GM12878 (cell line): ENCODE data around the gene ATXN3. TPM values are rescaled to one million over a fixed set of nuclear protein-coding genes. Genes with fewer than 3 reads are reported as not detected.
A peak's percentile ranks its signal among the peaks of the same experiment; 100 is the strongest.

Experiments
- ATAC-seq: fragments of 200-7000 bp; cut with Tn5 transposase; 3 replicates; pipeline ENCODE4 v1.9.1; 2020; ENCODE audit warnings: mild to moderate bottlenecking, moderate library complexity
- Bru-seq: library from RNA; stranded (reverse); fragments of 400-500 nt; gene quantifications from one replicate; lab custom pipeline; 2021; lab: Mats Ljungman, UMichigan
- BruChase-seq, 2 experiments: library from RNA; stranded (reverse); fragments of 400-500 nt; gene quantifications; one replicate each; lab custom pipeline; 2021; lab: Mats Ljungman, UMichigan
- BruUV-seq: library from RNA; stranded (reverse); fragments of 400-500 nt; replicated peaks from 2 replicates; lab custom pipeline; 2021; lab: Mats Ljungman, UMichigan
- CTCF ChIA-PET: fragments of 300-600 bp; sonication (Branson Sonifier 250); formaldehyde crosslinking; extraction: SDS; loops from one replicate; lab custom pipeline; 2021; ENCODE audit warnings: inconsistent platforms; lab: Yijun Ruan, JAX
- POLR2A ChIA-PET: fragments of 350-600 bp; formaldehyde crosslinking; extraction: SDS; loops from one replicate; lab custom pipeline; 2021; ENCODE audit warnings: inconsistent platforms; lab: Charles Lee
- RAD21 ChIA-PET: fragments of 300-600 bp; sonication (Branson Sonifier 250); formaldehyde crosslinking; loops from one replicate; lab custom pipeline; 2023; ENCODE audit warnings: antibody characterized with exemption; ENCODE audit not compliant: unreplicated experiment; lab: Charles Lee
- SMC1A ChIA-PET: fragments of 300-600 bp; sonication (Branson Sonifier 250); formaldehyde crosslinking; loops from one replicate; lab custom pipeline; 2023; ENCODE audit not compliant: unreplicated experiment, uncharacterized antibody; lab: Charles Lee
- DNase-seq: peaks from one replicate; pipeline ENCODE4 v3.0.0-alpha.2; 2011; ENCODE audit warnings: low read depth, low spot score
- FAIRE-seq: peaks from 3 replicates; lab custom pipeline; 2011; peaks lifted over from hg19 to GRCh38; lab: Jason Lieb, UNC
- H2AFZ ChIP-seq: 2 replicates; pipeline ENCODE4 v1.6.0; 2011; ENCODE audit warnings: low read depth, low read length, control low read depth; ENCODE audit not compliant: control insufficient read depth
- H3K27ac ChIP-seq: 2 replicates; pipeline ENCODE4 v1.5.1; 2011; ENCODE audit warnings: control low read depth; ENCODE audit not compliant: control insufficient read depth, insufficient read depth
- H3K27me3 ChIP-seq, 2 experiments: replicated peaks in 1 of 2; 2 replicates each; pipeline versions ENCODE4 v1.6.0 to v1.6.1; 2011; ENCODE audit warnings: low read length in 1 of 2; ENCODE audit not compliant: control insufficient read depth in 2 of 2, insufficient read depth in 2 of 2
- H3K36me3 ChIP-seq, 2 experiments: 2 replicates each; pipeline ENCODE4 v1.5.1; 2011; ENCODE audit warnings: low read length in 1 of 2; ENCODE audit not compliant: control insufficient read depth in 2 of 2, insufficient read depth in 2 of 2
- H3K4me1 ChIP-seq: 2 replicates; pipeline ENCODE4 v1.6.1; 2011; ENCODE audit warnings: mild to moderate bottlenecking, low read length, moderate library complexity, mixed read lengths; ENCODE audit not compliant: control insufficient read depth, insufficient read depth
- H3K4me2 ChIP-seq: 2 replicates; pipeline ENCODE4 v1.6.0; 2011; ENCODE audit warnings: control low read depth; ENCODE audit not compliant: control insufficient read depth, insufficient read depth
- H3K4me3 ChIP-seq: fragments of 200-600 bp; sonication (generic); 2 replicates; pipeline ENCODE4 v1.5.1; 2016
- H3K79me2 ChIP-seq: 2 replicates; pipeline ENCODE4 v1.6.0; 2011; ENCODE audit warnings: low read length; ENCODE audit not compliant: control insufficient read depth, insufficient read depth
- H3K9ac ChIP-seq: 2 replicates; pipeline ENCODE4 v1.8.0; 2011; ENCODE audit warnings: low read length, control low read depth, mixed read lengths; ENCODE audit not compliant: control insufficient read depth, insufficient read depth
- H3K9me3 ChIP-seq: replicated peaks from 3 replicates; pipeline ENCODE4 v1.5.1; 2011; ENCODE audit warnings: mild to moderate bottlenecking, low read length; ENCODE audit not compliant: control insufficient read depth, insufficient read depth
- H4K20me1 ChIP-seq: 2 replicates; pipeline ENCODE4 v1.6.0; 2011; ENCODE audit not compliant: control insufficient read depth, insufficient read depth
- CBX5 ChIP-seq: sonication (generic); IDR thresholded peaks from 2 replicates; pipeline ENCODE4 v1.6.1; 2016; ENCODE audit warnings: low read depth, moderate library complexity, mild to moderate bottlenecking, inconsistent platforms
- HCFC1 ChIP-seq: fragments of 150-350 bp; IDR thresholded peaks from 2 replicates; pipeline ENCODE4 v1.6.1; 2014; ENCODE audit warnings: low read length
- IKZF2 ChIP-seq, 2 experiments: fragments of 450-650 bp; IDR thresholded peaks; 2 replicates each; pipeline ENCODE4 v1.6.1; 2017; ENCODE audit warnings: mild to moderate bottlenecking in 2 of 2, moderate library complexity in 2 of 2
- JUNB ChIP-seq: IDR thresholded peaks from 2 replicates; pipeline ENCODE4 v1.6.1; 2016; ENCODE audit warnings: antibody characterized with exemption, mild to moderate bottlenecking
- KDM1A ChIP-seq: fragments of 200-600 bp; sonication (generic); IDR thresholded peaks from 2 replicates; pipeline ENCODE4 v1.6.1; 2016; ENCODE audit warnings: borderline replicate concordance
- NBN ChIP-seq: fragments of 450-650 bp; IDR thresholded peaks from 2 replicates; pipeline ENCODE4 v1.6.1; 2016
- NFYA ChIP-seq: IDR thresholded peaks from 2 replicates; pipeline ENCODE4 v1.6.1; 2011; ENCODE audit warnings: low read depth, mild to moderate bottlenecking, low read length, improper control_type of control experiment, borderline replicate concordance
- POLR2AphosphoS5 ChIP-seq: IDR thresholded peaks from 2 replicates; pipeline ENCODE4 v1.6.1; 2011; ENCODE audit warnings: mild to moderate bottlenecking, low read length, inconsistent platforms
- RCOR1 ChIP-seq: conservative IDR thresholded peaks from 2 replicates; pipeline ENCODE4 v1.6.1; 2012; ENCODE audit warnings: low read depth, low read length, improper control_type of control experiment
- RFX5 ChIP-seq: IDR thresholded peaks from 2 replicates; pipeline ENCODE4 v1.6.1; 2011; ENCODE audit warnings: low read depth, low read length, improper control_type of control experiment
- SIX5 ChIP-seq: IDR thresholded peaks from 2 replicates; pipeline ENCODE4 v1.6.1; 2011; ENCODE audit warnings: mild to moderate bottlenecking, low read depth, low read length, moderate library complexity; ENCODE audit not compliant: severe bottlenecking
- SUPT20H ChIP-seq: IDR thresholded peaks from 2 replicates; pipeline ENCODE4 v1.6.1; 2011; ENCODE audit warnings: low read depth, mild to moderate bottlenecking, low read length, moderate library complexity, borderline replicate concordance; ENCODE audit not compliant: control insufficient read depth
- ZBTB33 ChIP-seq: fragments of 450-650 bp; IDR thresholded peaks from 2 replicates; pipeline ENCODE4 v1.6.1; 2017; ENCODE audit warnings: mild to moderate bottlenecking
- WGBS: methylation state at CpG from one replicate; pipeline ENCODE4 v1.1.6; 2016; ENCODE audit warnings: low lambda C conversion rate; ENCODE audit not compliant: insufficient replicate concordance, insufficient coverage; ENCODE audit errors: missing lambda C conversion rate; 5-methylcytosine and 5-hydroxymethylcytosine counted together
- in situ Hi-C: fragments of 300-500 bp; cut with MboI; formaldehyde crosslinking; loops from 9 replicates; pipeline ENCODE4 v1.14.3; 2018; ENCODE audit warnings: mixed read lengths
- intact Hi-C: fragments of 100-400 bp; cut with micrococcal nuclease; formaldehyde crosslinking; loops from one replicate; pipeline ENCODE4 v1.14.2; 2022; ENCODE audit not compliant: unreplicated experiment
- long read RNA-seq, 2 experiments: library from polyadenylated mRNA; unstranded; transcript quantifications; one replicate each; pipeline ENCODE4 v2.0.0, GENCODE V29; 2019 to 2020
- polyA minus RNA-seq, 3 experiments: library from RNA; depleted of rRNA, polyadenylated mRNA; stranded (reverse); fragments of >200 nt; gene quantifications; 2 replicates each; pipeline ENCODE4 v1.2.3, GENCODE V29; 2011
- polyA plus RNA-seq, 11 experiments: library from polyadenylated mRNA; depleted of rRNA in 4 of 11; unstranded in 6 of 11; stranded (reverse) in 5 of 11; fragments of >200 nt; fragmentation: Nextera tagmentation in 4 of 11; fragmentation: Illumina TruSeq in 1 of 11; extraction: Ambion mirVana in 4 of 11; extraction: Trizol in 1 of 11; gene quantifications; 1 replicate in 1 of 11; 2 replicates in 10 of 11; pipeline versions ENCODE4 v1.2.1 to v1.2.3, GENCODE V29; 2011 to 2016; ENCODE audit warnings: inconsistent platforms in 2 of 11, missing spikeins in 2 of 11, low read depth in 1 of 11
- total RNA-seq, 4 experiments: library from RNA; depleted of rRNA in 3 of 4; stranded (reverse); fragments of >200 nt in 3 of 4; fragmentation: Illumina TruSeq in 1 of 4; extraction: Trizol in 1 of 4; gene quantifications; 2 replicates each; pipeline versions ENCODE4 v1.2.1 to v1.2.3, GENCODE V29; 2013 to 2021
- TF ChIP-seq, protein P1 (sequence below): fragments of 450-650 bp; IDR thresholded peaks from 2 replicates; pipeline ENCODE4 v1.6.1; 2018; ENCODE audit warnings: borderline replicate concordance, mild to moderate bottlenecking; ENCODE audit not compliant: partially characterized antibody

The ATXN3 gene
- total RNA-seq (2013; cell fraction: nucleolus; rRNA removed) = 49.4 and 55.7 TPM in 2 replicates
- 15.6 and 26.1 TPM in 2 replicates for total RNA-seq (2014; rRNA removed)
- total RNA-seq (2014; rRNA removed; fragmentation: Illumina TruSeq; extraction: Trizol) = 16.5 and 19.1 TPM in 2 replicates
- total RNA-seq (2021) = 20.2 and 20.4 TPM in 2 replicates
- 6.0 TPM for polyA plus RNA-seq (2011; ENCODE audit: low read depth)
- polyA plus RNA-seq (2011; rRNA removed) = 26.3 and 43.1 TPM in 2 replicates
- polyA plus RNA-seq (2011; cell fraction: cytosol; rRNA removed) = 5.3 and 9.9 TPM in 2 replicates
- polyA plus RNA-seq (2011; cell fraction: nucleus; rRNA removed) = 10.5 and 11.2 TPM in 2 replicates
- 15.3 and 23.9 TPM in 2 replicates for polyA plus RNA-seq (2012)
- 15.1 and 22.0 TPM in 2 replicates for polyA plus RNA-seq (2014; fragmentation: Illumina TruSeq; extraction: Trizol)
- polyA plus RNA-seq (2014; fragmentation: Nextera tagmentation; extraction: Ambion mirVana) = 10 to 100 TPM; 17.0 to 21.6 TPM
- 15.3 and 17.9 TPM in 2 replicates for polyA plus RNA-seq (2014; rRNA removed)
- polyA plus RNA-seq (2016; fragmentation: Nextera tagmentation; extraction: Ambion mirVana) = 10 to 100 TPM; 27.2 to 27.3 TPM
- polyA minus RNA-seq (2011; rRNA and poly(A)+ RNA removed) = 13.1 and 23.6 TPM in 2 replicates
- polyA minus RNA-seq (2011; cell fraction: cytosol; rRNA and poly(A)+ RNA removed) = 7.8 and 9.1 TPM in 2 replicates
- polyA minus RNA-seq (2011; cell fraction: nucleus; rRNA and poly(A)+ RNA removed) = 7.1 and 16.7 TPM in 2 replicates
- Bru-seq, nascent RNA = percentile 78 among the genes with signal in this experiment
- BruChase-seq, experiment 1, labeled RNA remaining after a 6-hour chase = percentile 80 among the genes with signal in this experiment
- percentile 82 among the genes with signal in this experiment for BruChase-seq, experiment 2, labeled RNA remaining after a 2-hour chase
- long read RNA-seq, experiment 1, full-length matches to known transcripts = 4 of 4 reads
- long read RNA-seq, experiment 1, partial matches to known transcripts = 0 of 4 reads
- long read RNA-seq, experiment 1, other reads (novel, unspliced or antisense) = 0 of 4 reads
- long read RNA-seq, experiment 2, full-length matches to known transcripts = 60 of 91 reads
- long read RNA-seq, experiment 2, partial matches to known transcripts = 6 of 91 reads
- long read RNA-seq, experiment 2, other reads (novel, unspliced or antisense) = 25 of 91 reads

- Histone ChIP-seq H3K9ac (peak within 1 kb of the TSS; percentile 72), H2AFZ (peak within 1 kb of the TSS; percentile 74), H3K4me2 (peak within 1 kb of the TSS; percentile 82), H3K4me1 (no peaks in the 10 kb centered on the region; the same call in 1 of the 2 replicates), H3K79me2 (peaks cover 23% of the 10 kb centered on the region), H3K9me3 (no peaks in the 10 kb centered on the region), H3K36me3 (no peaks in the 10 kb centered on the region), H4K20me1 (no peaks in the 10 kb centered on the region), H3K4me3 (peak within 1 kb of the TSS; percentile 98), H3K27me3 (no peaks in the 10 kb centered on the region), H3K27ac (peak within 1 kb of the TSS; percentile 36)
- SMC1A ChIA-PET = interaction anchor here (0.5 to 2.8 kb wide), 14 partner anchors 8 to 576 kb away, joined by 3 to 21 read pairs (median 3); partner anchors contain the start of genes CPSF2 and NDUFB1
- DNase-seq (peak; percentile 91), ATAC-seq (peak; percentile 95), FAIRE-seq (peak; percentile 89)
- BruUV-seq = no TSS peak
- CTCF ChIA-PET = interaction anchor here (0.6 to 4.9 kb wide), 35 partner anchors 8 to 862 kb away, joined by 3 to 143 read pairs (median 3); partner anchors contain the start of genes CPSF2, NDUFB1 and TRIP11
- intact Hi-C loops = loop anchor here (5.0 kb wide), 1 partner anchor 64 kb away; the partner anchor contains the start of gene TRIP11
- RAD21 ChIA-PET = interaction anchor here (0.9 to 3.1 kb wide), 7 partner anchors 12 to 246 kb away, joined by 3 to 28 read pairs (median 7); partner anchors contain the start of genes CPSF2, NDUFB1 and TRIP11
- POLR2A ChIA-PET = interaction anchor here (1.2 to 4.7 kb wide), 3 partner anchors 11 to 66 kb away, joined by 6 to 45 read pairs (median 8); partner anchors contain the start of genes CPSF2, NDUFB1 and TRIP11
- 3% methylated on average over 35 of the region's 66 CpGs for WGBS
- in situ Hi-C loops = no loop called here
- TF ChIP-seq, protein P1, sequence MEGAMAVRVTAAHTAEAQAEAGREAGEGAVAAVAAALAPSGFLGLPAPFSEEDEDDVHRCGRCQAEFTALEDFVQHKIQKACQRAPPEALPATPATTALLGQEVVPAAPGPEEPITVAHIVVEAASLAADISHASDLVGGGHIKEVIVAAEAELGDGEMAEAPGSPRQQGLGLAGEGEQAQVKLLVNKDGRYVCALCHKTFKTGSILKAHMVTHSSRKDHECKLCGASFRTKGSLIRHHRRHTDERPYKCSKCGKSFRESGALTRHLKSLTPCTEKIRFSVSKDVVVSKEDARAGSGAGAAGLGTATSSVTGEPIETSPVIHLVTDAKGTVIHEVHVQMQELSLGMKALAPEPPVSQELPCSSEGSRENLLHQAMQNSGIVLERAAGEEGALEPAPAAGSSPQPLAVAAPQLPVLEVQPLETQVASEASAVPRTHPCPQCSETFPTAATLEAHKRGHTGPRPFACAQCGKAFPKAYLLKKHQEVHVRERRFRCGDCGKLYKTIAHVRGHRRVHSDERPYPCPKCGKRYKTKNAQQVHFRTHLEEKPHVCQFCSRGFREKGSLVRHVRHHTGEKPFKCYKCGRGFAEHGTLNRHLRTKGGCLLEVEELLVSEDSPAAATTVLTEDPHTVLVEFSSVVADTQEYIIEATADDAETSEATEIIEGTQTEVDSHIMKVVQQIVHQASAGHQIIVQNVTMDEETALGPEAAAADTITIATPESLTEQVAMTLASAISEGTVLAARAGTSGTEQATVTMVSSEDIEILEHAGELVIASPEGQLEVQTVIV = peak; percentile 45
- TF ChIP-seq SUPT20H (no peak), KDM1A (no peak), HCFC1 (peak; percentile 61), NFYA (no peak), SIX5 (no peak), POLR2AphosphoS5 (peak; percentile 61; the same call in 1 of the 2 replicates), CBX5 (no peak), RFX5 (0 out of 2 replicates have a peak, but pooled peaks have one; percentile 37), JUNB (no peak), IKZF2 (IDR thresholded peaks at IDR 0.05) (peak in 1 of 2 experiments; percentile 44), RCOR1 (no peak), ZBTB33 (no peak), NBN (no peak; the same call in 1 of the 2 replicates)
Measured at GRCh38 chr14:92106143-92106926, at the start of gene ATXN3. ATXN3 (minus strand) TSS chr14:92106582; CDS start chr14:92106552, 30 bp downstream.
